GM13977 (cell line): ENCODE measurements around the gene NOS3.

Experiments used
- DNase-seq: peaks from one replicate; pipeline ENCODE4 v3.0.0; 2012; ENCODE audit warnings: low spot score
- in situ Hi-C: fragments of 300-500 bp; cut with MboI; formaldehyde crosslinking; loops from one replicate; pipeline ENCODE4 v1.12.0; 2022; ENCODE audit warnings: low sequenced_read_pairs, low pct_unique_long_range_greater_than_20kb, mixed read lengths, inconsistent platforms; ENCODE audit not compliant: unreplicated experiment
- TF ChIP-seq, protein P1 (sequence below): IDR thresholded peaks from 2 replicates; pipeline ENCODE4 v1.5.1; 2012; ENCODE audit warnings: mild to moderate bottlenecking, control low read depth; ENCODE audit not compliant: insufficient read depth; ENCODE audit errors: extremely low read depth, missing control alignments

The NOS3 gene

GRCh38 chr7:150953061-150953997 lies 37.5 kb upstream of the NOS3 start:
- in situ Hi-C loops, result no loop called here

DNA sequence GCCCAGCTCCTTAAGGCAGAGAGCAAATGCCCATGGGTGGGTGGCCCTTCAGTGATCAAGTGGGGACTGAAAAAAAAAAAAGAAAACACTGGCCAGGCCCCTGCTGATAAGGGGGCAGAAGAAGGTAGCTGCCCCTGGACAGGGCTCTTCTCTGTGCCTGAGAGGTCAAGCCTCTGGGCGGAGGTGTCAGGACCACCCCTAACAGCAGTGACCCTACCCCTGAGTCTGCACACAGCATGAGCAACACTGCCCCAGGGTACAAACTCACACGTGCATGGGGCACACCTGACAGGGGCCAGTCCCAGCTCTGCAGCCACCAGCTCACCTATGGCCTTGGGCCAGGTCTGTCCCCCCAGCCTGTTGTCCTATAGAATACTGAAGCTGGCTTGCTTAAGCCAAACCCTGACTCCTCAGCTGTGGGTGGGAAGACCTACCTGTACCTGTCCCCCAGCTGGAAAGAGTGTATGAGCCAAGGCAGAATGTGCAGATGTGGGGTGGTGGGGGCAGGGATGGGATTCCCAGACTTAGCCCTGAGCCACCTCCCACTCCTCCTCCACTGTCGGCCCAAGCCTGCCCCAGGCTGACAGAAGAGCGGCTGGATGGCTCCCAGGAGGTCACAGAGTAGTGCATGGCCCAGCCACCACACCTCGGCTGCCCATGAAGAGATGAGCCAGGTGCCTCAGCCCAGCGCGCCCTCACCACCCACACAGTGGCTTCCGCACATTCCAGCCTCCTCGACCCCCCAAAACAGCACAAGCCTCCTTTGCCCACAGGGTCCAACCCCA lies 36.4 kb upstream of the NOS3 start:
- no peak for DNase-seq
- TF ChIP-seq, protein P1, sequence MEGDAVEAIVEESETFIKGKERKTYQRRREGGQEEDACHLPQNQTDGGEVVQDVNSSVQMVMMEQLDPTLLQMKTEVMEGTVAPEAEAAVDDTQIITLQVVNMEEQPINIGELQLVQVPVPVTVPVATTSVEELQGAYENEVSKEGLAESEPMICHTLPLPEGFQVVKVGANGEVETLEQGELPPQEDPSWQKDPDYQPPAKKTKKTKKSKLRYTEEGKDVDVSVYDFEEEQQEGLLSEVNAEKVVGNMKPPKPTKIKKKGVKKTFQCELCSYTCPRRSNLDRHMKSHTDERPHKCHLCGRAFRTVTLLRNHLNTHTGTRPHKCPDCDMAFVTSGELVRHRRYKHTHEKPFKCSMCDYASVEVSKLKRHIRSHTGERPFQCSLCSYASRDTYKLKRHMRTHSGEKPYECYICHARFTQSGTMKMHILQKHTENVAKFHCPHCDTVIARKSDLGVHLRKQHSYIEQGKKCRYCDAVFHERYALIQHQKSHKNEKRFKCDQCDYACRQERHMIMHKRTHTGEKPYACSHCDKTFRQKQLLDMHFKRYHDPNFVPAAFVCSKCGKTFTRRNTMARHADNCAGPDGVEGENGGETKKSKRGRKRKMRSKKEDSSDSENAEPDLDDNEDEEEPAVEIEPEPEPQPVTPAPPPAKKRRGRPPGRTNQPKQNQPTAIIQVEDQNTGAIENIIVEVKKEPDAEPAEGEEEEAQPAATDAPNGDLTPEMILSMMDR, result no peak
- in situ Hi-C loops, result no loop called here

More at GRCh38 chr7:150953061-150953997, 37.5 kb upstream of the NOS3 start:
- TF ChIP-seq, protein P1, result no peak
- no peak for DNase-seq

DNA sequence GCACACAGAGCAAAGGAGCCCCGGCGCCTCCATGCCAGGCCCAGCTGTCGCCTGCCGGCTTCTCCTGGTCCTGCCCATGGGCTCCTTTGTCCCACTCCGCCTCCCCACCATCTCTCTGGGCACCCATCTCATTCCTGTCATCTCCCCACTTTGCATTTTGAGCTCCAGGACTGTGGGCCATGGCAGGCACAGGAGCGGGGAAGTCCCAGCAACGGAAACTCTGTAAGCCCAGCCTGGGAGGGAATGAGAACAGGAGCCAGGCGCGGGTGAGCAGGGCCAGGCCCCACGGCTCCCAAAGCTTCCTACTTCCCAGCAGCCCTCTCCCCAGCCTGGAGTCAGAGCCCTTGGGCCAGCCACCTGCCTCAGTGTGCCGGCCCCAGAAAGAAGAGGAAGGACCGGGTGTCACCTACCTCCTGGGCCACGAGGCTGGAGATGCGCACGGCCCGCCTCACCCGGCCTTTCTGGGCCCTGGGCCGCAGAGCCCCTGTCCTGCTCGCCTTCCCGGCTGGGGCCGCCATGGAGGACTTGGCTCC lies 35.8 kb upstream of the NOS3 start:
- DNase-seq, result no peak
- TF ChIP-seq, protein P1, result no peak
- in situ Hi-C loops, result no loop called here

GRCh38 chr7:150955519-150956394 lies 35.1 kb upstream of the NOS3 start:
- in situ Hi-C loops, result no loop called here

GRCh38 chr7:150956395-150957132 lies 34.3 kb upstream of the NOS3 start:
- in situ Hi-C loops, result no loop called here
- DNase-seq, result no peak
- TF ChIP-seq, protein P1, result no peak

More at GRCh38 chr7:150955519-150956394, 35.1 kb upstream of the NOS3 start:
- TF ChIP-seq, protein P1, result no peak
- no peak for DNase-seq
